Retinal pigment epithelial cell (primary cell): Measurements from ENCODE around the gene GOLGA6L9.
"Not testable (repeated sequence)": the region's sequence is repeated elsewhere in the genome, so short reads cannot be mapped to it uniquely, and the experiment has no call there.

Experiments
- DNase-seq: peaks from one replicate; pipeline ENCODE4 v3.0.0-alpha.2; 2010; ENCODE audit warnings: low read depth
- H3K4me3 ChIP-seq: 2 replicates; pipeline ENCODE4 v1.5.1; 2011; ENCODE audit warnings: mild to moderate bottlenecking, low read length, control low read depth, moderate library complexity
- TF ChIP-seq, protein P1 (sequence below): conservative IDR thresholded peaks from 2 replicates; pipeline ENCODE4 v1.5.1; 2011; ENCODE audit warnings: low read depth, low read length, control low read depth, inconsistent platforms

Gene GOLGA6L9, protein sequence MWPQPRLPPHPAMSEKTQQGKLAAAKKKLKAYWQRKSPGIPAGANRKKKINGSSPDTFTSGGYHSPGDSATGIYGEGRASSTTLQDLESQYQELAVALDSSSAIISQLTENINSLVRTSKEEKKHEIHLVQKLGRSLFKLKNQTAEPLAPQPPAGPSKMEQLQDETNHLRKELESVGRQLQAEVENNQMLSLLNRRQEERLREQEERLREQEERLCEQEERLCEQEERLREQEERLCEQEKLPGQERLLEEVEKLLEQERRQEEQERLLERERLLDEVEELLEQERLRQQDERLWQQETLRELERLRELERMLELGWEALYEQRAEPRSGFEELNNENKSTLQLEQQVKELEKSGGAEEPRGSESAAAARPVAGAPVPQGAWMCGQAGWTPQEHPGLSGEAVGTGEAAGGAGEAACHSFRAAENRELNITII

DNA sequence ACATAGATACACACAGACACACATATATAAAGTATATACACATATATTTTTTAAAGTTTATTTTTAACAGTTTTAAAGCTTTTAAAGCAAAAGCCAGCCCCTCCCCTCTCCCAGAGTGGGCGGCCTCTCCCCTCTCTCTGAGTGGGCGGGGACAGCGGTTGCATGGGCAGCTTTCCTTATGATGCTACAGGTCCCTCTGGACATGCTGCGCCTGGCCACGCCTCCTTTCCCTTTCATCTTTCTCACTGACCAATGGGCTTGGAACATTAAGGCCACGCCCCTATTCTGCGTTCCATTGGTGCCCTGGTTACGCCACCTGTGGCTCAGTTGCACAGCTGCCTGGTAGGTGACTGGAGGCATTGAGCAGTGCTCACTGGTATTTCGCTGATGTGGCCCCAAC lies at the start of gene GOLGA6L9:
Gene GOLGA6L9 (plus strand): TSS at position 124 of the 400 bp plus-strand sequence. CDS start 264 bp downstream, at position 388.
- not testable (repeated sequence) for DNase-seq, H3K4me3 ChIP-seq

DNA sequence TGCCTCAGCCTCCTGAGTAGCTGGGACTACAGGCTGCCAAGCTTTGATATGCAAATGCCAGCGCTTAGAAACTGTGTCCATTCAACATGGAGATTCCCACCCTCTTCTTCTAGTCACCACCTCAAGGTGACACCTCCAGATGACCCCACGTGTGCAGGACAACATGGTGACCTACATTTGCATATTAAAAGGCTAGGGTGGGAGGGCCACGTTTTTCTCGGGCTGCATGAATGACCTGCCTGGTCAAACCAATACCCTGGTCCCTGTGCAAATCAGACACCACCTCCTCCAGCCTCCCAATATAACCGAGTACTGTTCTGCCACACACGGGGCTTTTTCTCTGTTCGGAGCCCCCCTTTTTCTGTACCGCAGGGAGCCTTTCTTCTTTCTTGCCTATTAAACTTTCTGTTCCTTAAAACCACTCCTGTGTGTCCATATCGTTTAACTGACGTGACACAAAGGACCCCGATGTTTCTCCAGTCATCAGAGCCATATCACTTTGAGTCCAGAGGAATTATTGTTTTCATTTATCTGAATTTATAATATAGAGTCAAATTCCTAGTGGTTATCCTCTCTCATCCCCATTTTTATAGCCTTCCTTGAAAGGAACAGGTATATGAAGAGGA lies 48.2 kb upstream of the GOLGA6L9 start:
- DNase-seq, H3K4me3 ChIP-seq: not testable (repeated sequence)

DNA sequence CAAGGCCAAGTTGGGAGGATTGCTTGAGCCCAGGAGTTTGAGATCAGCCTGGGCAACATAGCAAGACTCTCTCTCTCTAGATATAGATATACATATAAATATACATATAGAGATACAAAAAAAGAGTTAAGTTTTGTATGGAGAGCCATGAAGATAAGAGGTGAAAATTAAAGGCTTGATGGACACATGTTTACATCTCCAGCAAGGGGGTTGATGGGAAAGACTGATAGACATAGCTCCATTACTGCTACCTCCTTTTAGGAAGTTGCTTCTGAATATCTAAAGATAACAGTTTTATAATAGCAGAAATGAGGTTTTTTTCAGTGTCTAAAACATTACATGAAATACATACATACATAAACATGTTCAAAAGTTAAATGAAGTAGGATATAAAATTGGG lies 42.4 kb upstream of the GOLGA6L9 start:
- DNase-seq, H3K4me3 ChIP-seq: not testable (repeated sequence)

DNA sequence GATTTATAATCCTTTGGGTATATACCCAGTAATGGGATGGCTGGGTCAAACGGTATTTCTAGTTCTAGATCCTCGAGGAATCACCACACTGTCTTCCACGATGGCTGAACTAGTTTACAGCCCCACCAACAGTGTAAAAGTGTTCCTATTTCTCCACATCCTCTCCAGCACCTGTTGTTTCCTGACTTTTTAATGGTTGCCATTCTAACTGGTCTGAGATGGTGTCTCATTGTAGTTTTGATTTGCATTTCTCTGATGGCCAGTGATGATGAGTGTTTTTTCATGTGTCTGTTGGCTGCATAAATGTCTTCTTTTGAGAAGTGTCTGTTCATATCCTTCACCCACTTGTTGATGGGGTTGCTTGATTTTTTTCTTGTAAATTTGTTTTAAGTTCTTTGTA lies 39.5 kb upstream of the GOLGA6L9 start:
- H3K4me3 ChIP-seq, DNase-seq: not testable (repeated sequence)

DNA sequence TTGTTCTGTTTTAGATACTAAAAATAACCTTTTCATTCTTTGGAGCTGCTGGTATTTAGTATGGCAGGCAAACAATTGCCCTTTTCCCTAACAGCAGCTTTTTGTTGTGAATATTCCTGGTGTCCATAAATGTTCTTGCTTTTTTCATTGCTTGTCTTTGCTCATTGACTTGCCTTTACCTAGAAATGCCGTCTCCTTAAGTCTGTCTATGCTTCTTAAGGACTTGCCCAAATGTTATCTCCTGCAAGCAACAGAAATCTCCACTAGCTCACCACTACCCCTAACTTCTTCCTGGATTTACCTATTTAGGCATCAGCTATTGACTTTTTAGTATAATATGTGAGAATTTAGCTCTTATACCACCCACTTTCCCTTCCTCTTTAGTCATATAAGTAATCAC lies 37.5 kb upstream of the GOLGA6L9 start:
- H3K4me3 ChIP-seq, DNase-seq: not testable (repeated sequence)

DNA sequence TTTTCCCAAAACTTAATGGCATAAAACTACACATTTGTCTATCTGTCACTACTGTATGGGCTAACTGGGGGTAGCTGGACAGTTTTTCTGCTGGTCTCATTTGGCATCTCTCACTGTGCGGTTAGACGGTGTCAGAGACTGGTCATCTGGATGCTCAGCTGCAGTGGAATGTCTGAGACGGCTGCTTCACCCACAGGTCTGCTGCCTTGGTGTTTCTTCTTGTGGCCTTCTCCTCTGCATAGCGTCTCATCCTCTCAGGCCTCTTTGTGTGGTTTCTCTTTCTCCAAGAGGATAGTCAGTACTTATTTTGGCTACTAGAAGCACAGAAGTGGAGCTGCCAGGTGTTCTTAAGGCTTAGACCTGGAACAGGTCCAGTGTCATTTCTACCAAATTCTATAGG lies 35.9 kb upstream of the GOLGA6L9 start:
- H3K4me3 ChIP-seq, result no peak overlapping the region
- no peak for DNase-seq
- TF ChIP-seq, protein P1, sequence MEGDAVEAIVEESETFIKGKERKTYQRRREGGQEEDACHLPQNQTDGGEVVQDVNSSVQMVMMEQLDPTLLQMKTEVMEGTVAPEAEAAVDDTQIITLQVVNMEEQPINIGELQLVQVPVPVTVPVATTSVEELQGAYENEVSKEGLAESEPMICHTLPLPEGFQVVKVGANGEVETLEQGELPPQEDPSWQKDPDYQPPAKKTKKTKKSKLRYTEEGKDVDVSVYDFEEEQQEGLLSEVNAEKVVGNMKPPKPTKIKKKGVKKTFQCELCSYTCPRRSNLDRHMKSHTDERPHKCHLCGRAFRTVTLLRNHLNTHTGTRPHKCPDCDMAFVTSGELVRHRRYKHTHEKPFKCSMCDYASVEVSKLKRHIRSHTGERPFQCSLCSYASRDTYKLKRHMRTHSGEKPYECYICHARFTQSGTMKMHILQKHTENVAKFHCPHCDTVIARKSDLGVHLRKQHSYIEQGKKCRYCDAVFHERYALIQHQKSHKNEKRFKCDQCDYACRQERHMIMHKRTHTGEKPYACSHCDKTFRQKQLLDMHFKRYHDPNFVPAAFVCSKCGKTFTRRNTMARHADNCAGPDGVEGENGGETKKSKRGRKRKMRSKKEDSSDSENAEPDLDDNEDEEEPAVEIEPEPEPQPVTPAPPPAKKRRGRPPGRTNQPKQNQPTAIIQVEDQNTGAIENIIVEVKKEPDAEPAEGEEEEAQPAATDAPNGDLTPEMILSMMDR, result no peak

DNA sequence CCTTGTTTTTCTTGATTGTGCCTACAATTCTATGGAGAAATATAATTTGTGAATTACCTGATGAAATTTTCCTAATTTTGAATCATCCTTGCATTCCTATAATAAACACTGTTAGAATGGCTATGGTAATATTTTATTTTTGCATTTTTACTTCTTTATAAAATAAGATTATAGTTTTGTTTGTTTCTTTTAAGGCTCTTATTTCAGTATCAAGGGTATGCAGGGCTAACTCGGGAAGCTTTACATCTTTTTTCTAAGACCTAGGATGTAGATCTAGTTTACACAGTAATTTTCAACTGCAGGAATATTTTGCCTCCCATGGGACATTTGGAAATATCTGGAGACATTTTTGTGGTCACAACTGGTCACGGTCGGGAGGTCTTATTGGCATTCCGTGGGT lies 33.8 kb upstream of the GOLGA6L9 start:
- not testable (repeated sequence) for H3K4me3 ChIP-seq, DNase-seq

DNA sequence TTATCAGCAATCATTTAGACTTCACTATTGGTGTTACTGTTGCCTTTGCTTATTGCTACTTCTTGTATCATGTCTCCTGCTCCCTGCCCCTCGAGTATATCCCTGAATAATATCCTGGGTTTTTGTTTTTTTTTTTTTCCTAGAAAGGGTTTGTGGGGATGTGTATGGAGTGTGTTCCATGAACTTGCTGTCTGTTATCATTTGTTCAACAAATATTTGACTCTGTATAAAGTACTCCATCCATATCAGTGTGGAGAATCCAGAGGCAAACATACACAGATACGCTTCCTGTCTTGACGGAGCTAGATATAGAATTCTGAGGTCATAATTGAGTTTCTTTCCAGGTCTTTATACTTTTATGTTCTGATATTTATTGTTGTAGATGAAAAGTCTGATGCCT lies 31.8 kb upstream of the GOLGA6L9 start:
- TF ChIP-seq, protein P1, result no peak
- H3K4me3 ChIP-seq, result no peak overlapping the region
- DNase-seq, result no peak

DNA sequence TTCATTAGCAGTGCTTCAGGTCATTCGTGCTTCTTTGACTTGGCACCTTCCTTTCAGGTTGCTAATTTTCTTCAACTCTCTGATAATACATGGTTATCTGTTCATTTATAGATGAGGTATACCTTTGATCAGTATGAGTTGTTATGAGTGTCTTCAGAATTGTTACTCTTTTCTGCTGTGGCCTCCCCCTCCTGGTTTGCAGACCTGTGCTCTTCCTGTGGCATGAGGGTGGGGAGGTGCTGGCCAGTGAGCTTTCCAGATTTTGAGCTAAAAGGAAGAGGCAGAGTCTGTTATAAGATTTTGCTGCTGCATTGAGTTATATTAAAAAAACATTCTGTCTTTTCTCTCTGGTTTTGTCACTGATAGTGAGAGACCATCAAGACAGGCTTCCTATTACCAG lies 30.8 kb upstream of the GOLGA6L9 start:
- TF ChIP-seq, protein P1, result no peak
- DNase-seq, result no peak
- no peak overlapping the region for H3K4me3 ChIP-seq

DNA sequence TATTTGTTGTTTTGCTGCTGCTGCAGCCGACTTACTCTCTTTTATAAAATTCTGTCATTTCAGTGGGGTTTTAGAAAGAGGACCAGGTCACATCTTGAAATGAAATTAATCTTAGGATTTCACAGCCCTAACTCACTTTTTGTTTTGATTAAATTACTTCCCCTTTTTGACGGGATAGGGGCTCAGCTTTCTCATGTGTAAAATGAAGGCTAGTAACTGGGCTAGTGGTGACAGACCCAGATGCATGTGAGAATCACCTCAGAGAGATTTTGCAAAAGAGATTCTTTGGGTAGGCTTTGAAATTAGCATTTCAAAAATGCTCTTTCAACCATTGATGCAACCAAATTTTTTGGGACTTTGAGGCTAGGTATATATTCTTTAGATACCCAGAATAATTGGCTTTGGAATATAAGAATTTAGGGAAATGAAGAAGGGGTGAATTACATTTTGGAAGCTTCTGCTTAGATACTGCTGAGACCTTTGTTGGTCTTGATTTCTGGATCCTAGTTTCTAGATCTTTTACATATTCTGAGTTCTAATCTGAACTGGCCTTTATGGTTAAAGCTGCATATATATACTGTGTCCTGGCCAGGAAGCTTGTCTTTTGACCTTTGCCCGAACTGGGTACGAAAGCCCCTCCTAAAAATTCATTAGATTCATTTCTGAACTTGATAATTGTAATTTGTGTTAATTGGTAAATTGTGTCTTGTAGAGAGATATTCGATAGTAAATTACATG lies 30.1 kb upstream of the GOLGA6L9 start:
- H3K4me3 ChIP-seq, result not testable (repeated sequence)

DNA sequence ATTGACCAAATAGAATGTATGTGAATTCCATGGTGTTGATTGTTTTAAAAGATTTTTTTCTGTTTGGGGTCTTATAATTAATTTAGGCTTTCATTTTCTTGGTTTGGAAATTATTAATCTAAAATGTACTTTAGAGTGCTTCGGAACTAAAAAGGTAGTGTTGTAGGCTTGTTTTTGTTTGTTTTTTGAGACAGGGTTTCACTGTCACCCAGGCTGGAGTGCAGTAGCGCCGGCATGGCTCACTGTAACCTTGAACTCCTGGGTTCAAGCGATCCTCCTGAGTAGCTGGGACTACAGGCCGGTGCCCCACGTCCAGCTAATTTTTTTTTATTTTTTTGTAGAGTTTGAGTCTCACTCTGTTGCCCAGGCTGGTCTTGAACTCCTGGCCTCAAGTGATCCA lies 27.7 kb upstream of the GOLGA6L9 start:
- H3K4me3 ChIP-seq, result not testable (repeated sequence)

More for the DNA sequence above, 30.1 kb upstream of the GOLGA6L9 start:
- not testable (repeated sequence) for DNase-seq

DNA sequence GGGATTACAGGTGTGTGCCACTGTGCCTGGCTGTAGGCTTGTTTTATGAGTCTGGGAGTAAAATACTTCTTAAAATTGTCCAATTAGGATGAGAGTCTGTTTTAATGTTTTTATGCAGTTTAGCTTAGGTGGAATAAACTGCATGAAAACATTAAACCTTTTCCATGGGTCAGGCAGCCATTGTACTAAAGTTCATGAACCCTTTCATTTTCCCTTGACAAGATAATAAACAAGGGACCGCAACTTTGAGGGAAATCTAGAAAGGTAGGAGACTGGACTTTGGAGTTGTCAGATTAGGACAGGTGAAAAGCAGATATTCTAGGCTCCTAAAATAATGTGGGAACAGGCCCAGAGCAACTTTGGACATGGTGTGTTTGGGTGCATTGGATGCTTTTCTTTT lies 27.3 kb upstream of the GOLGA6L9 start:
- DNase-seq, H3K4me3 ChIP-seq: not testable (repeated sequence)

More for the DNA sequence above, 27.7 kb upstream of the GOLGA6L9 start:
- not testable (repeated sequence) for DNase-seq

DNA sequence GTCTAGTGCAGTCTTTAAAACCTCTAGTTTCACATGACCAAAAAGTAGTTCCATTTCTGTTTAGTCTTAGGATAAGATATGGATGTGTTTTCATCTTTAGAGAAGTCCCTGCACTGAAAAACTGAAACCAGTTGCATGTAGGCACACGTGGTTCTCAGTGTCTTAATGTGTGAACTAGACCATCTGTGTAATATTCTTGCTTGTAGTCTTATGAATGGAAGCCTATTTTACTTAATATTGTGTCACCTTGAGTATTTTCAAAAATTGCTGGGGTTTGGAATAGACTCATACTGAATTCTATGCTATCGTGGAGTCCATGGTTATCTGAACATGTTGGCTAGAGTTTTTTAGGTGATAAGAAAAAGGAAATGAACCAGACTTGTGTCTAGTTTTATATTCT lies 23.4 kb upstream of the GOLGA6L9 start:
- DNase-seq, H3K4me3 ChIP-seq: not testable (repeated sequence)

DNA sequence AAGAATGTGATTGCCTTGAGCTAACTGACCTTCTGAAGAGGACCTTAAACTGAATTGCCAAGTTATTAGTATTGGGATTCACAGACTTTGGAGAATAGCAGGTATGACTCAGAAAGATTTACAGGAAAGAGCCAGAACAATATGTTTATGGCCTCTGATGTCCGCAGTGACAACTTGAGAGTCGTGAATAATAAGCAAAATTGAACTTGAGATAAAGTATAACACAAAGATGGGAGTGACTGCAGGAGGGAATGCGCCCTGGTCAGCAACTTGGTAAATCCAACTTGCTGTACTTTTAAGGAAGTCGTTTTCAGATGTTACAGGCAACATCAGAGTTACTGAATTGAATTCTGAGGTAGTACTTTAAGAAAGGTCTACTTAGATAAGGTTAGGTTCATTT lies 19.3 kb upstream of the GOLGA6L9 start:
- not testable (repeated sequence) for H3K4me3 ChIP-seq, DNase-seq

DNA sequence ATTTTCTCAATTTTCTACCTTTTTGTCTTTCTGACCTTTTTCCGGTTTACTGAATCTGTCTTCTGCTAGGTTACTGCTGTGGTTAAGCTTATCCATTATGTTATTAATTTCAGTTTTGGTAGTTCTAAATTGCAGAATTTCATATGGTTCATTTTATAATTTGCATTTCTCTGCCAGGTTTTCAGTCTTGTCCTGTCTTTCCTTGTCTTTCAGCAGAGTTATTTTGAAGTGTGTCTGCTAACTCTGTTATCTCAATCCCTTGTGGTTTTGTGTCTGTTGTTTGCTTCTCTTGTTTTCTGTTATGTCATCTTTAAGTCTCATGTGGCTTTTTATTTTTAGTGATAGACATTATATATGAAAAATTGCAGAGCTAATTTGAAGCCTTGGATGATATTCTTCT lies 18.0 kb upstream of the GOLGA6L9 start:
- not testable (repeated sequence) for DNase-seq, H3K4me3 ChIP-seq
